GM19324 (cell line): Measurements from ENCODE around the gene ARFGEF3.
"Not testable (repeated sequence)": the region's sequence is repeated elsewhere in the genome, so short reads cannot be mapped to it uniquely, and the experiment has no call there.

Experiments
- ATAC-seq: cut with Tn5 transposase; IDR thresholded peaks from one replicate; pipeline ENCODE4 v1.9.1; 2021; ENCODE audit warnings: mild to moderate bottlenecking, moderate library complexity; ENCODE audit not compliant: unreplicated experiment, low FRiP score

The ARFGEF3 gene

GRCh38 chr6:138339024-138339423 is 177.3 kb downstream of the ARFGEF3 start:
- no peak for ATAC-seq

GRCh38 chr6:138341176-138341575 is 179.4 kb downstream of the ARFGEF3 start:
- ATAC-seq = no peak

DNA sequence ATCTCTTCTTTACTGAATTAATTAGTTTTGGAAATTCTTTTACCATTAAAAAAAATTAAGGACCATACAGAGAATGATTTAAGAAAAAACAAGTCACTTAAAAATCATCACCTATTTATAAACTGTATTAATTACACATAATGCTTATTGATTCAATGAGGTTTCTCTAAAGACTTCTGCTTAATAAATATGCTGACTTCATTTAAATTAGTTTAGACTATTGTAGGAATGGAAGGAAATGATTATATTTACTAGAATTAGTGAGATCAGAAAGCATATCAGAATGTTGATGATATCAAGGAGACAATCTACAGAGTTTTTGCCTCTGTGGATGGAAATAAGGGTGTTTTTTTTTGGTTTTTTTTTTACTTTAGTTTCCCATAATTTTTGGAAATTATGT is 181.4 kb downstream of the ARFGEF3 start:
- no peak for ATAC-seq

- no peak for ATAC-seq
Measured at GRCh38 chr6:138345565-138346285, 184.0 kb downstream of the ARFGEF3 start.

DNA sequence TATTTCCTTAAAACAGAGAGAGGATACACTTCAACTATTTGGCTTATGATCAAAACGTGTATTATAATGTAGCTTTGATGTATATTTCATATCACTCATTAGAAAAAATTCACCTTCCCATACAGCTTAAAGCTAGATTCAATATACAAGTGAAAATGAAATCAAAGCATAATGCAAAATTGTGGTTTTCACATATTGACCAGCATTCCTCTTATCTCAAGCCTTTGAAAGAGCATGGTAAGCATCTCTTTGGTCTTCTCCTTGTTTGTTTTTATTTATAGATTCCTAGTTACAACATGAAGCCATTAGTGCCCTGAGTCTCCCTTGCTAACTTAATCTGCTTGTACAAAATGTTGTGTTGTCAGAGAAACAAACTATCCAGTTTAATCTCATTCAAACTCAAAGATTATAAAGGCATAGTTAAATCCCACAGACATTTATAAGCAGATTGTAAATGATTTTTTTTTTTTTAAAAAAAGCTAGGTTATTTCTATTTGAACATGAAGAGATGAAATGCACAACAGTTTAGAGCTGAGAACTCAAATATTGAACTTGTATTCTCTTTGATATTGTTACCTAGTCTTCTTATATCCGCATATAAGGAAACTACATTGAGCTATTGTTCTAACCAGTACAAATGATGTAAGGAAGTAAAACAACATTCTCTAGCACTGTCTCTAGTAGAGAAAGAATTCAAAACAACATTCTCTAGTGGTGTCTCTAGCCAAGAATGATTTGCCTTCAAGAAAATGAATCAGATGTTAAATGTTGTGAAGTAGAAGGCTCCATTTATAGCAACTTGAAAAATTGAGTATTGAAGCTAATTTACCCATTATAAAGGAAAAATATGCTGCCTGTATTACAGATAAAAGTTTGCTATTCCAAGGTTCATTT is 184.8 kb downstream of the ARFGEF3 start:
- ATAC-seq = no peak

- no peak for ATAC-seq
Measured at GRCh38 chr6:138347864-138348263, 186.1 kb downstream of the ARFGEF3 start.

DNA sequence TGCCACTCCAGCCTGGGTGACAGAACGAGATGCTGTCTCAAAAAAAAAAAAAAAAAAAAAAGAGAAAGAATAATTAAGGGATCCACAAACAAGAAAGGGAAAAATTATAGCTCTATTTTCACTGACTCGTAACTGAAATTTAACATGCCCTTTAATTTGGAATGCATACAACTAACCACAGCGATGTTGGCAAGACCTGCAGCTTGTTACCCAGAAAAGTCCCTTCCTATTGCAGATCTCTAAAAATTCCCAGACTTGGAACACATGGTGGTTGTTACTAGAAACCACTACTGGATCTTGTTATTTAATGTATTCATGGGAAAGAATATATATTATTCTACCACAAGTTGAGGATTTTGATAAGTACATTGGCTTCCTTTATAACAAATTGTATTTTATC is 188.2 kb downstream of the ARFGEF3 start:
- no peak for ATAC-seq

GRCh38 chr6:138357928-138358327 is 196.2 kb downstream of the ARFGEF3 start:
- no peak for ATAC-seq

DNA sequence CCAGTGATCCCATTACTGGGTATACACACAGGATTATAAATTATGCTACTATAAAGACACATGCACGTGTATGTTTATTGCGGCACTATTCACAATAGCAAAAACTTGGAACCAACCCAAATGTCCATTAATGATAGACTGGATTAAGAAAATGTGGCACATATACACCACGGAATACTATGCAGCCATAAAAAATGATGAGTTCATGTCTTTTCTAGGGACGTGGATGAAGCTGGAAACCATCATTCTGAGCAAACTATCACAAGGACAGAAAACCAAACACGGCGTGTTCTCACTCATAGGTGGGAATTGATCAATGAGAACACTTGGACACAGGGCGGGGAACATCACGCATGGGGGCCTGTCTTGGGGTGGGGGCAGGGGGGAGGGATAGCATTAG is 206.9 kb downstream of the ARFGEF3 start:
- not testable (repeated sequence) for ATAC-seq

GRCh38 chr6:138370631-138371451 is 209.1 kb downstream of the ARFGEF3 start:
- no peak for ATAC-seq

GRCh38 chr6:138371452-138371711 is 209.6 kb downstream of the ARFGEF3 start:
- ATAC-seq = no peak

- ATAC-seq = no peak
Measured at GRCh38 chr6:138371720-138372119, 210.0 kb downstream of the ARFGEF3 start.

DNA sequence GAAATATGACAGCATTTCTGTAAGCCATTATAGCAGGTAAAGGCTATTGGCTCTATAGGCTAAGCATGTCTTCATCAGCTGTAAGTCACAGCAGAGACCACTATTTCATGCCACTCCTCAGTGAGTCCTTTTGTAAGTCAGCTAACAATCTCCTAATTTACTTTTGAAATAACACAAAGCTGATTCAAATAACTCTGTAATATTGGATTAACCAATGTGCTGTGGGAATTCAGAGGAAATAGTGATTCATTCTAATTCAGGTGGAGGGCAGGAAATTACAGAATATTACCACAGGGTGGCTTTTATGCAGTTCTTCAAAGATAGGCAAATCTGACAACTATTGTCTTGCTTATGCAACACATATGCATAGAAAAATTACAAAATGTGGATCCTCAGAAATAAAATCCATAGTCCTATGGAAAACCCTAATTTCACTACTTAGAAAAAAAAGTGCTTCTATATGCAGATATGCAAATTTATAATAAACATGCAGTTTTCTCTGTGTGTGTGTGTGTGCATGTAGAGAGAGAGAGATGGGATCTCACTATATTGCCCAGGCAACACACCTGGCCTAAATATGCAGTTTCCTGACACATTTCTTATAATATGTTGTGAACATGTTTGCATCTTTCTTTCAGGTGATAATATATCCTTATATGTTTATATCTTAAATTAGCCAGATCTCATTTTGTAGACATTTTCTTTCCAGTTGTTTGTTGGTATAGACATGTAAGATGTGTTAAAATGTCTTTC is 211.1 kb downstream of the ARFGEF3 start:
- no peak for ATAC-seq

- ATAC-seq = no peak
Measured at GRCh38 chr6:138374230-138374629, 212.5 kb downstream of the ARFGEF3 start.

DNA sequence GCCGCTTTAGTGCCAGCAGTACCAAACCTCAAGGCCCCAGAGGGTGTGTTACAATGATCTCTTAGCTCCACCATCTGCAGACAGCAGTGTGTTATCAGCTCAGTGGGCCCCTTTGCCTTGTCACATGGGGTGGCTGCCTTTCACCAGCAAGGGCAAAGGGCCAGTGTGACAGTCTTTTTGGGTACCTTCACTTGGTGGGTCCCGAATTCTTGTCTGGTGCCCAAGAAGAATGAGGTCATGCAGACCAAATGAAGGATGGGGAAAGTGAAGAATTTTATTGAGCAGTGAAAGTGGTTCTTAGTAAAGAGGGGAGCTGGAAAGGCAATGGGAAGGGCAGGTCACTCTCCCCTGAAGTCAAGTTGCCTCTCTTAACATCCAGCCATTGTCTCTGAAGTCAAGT is 213.1 kb downstream of the ARFGEF3 start:
- ATAC-seq = no peak

DNA sequence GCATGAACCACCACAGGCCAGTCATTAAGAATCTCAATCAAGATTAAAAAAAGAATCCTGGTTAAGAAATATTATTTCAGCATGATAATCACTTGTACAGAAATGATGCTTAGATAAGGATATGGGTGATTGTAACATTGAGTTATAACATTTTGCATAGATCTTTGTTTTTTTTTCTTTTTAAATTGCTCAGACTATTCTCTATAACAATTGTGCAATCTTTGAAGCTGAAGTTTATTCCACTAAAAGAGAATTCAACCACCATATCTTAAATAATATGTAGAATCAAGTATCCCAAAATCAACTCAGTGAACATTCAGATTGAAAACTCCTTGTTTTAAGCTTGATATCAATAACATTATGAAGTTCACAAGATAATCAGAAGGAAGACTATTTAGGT is 215.3 kb downstream of the ARFGEF3 start:
- no peak for ATAC-seq

GRCh38 chr6:138377844-138378243 is 216.1 kb downstream of the ARFGEF3 start, which contains the start of gene SMIM28:
TSS of gene SMIM28 (plus strand) at chr6:138377905. CDS start at chr6:138378073, 168 bp downstream.
- no peak for ATAC-seq

GRCh38 chr6:138378463-138378862 is 216.7 kb downstream of the ARFGEF3 start:
- no peak for ATAC-seq

GRCh38 chr6:138382498-138383265 is 220.9 kb downstream of the ARFGEF3 start:
- ATAC-seq = no peak

DNA sequence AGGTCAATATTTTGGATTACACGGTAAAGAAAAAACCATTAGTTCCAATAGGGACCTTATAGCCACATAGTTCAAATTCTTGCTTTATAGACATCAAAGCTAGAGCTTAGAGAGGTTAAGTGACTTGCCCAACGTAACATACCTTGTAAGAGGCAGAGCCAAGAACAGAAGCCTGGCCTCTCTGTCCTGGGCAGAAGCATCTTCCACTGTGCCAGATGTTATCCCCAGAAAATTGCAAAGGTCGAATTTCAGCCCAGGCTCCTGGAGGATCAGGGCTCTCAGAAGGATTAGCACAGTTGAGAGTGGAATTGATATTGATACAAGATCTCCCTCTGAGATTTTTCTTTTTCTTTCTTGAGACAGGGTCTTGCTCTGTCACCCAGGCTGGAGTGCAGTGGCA is 222.0 kb downstream of the ARFGEF3 start:
- ATAC-seq = no peak
